K562 (cell line): ENCODE data around the gene IQSEC3.

Experiments
- CHD2 ChIP-seq: IDR thresholded peaks from 2 replicates; pipeline ENCODE4 v1.6.1; 2011; ENCODE audit warnings: low read depth, low read length
- GMEB1 ChIP-seq: fragments of 250-450 bp; sonication (Bioruptor Pico); IDR thresholded peaks from 2 replicates; pipeline ENCODE4 v1.4.0; 2020; ENCODE audit warnings: mild to moderate bottlenecking
- HCFC1 ChIP-seq: IDR thresholded peaks from 2 replicates; pipeline ENCODE4 v1.6.1; 2012; ENCODE audit warnings: low read depth, low read length, improper control_type of control experiment
- RBBP5 ChIP-seq: fragments of 200-600 bp; sonication (generic); IDR thresholded peaks from 2 replicates; pipeline ENCODE4 v1.6.1; 2012; ENCODE audit warnings: borderline replicate concordance, mild to moderate bottlenecking, low read length, control low read depth, inconsistent platforms; ENCODE audit not compliant: insufficient read depth, poor library complexity, severe bottlenecking
- SRSF9 ChIP-seq: fragments of 200-400 bp; formaldehyde crosslinking; IDR thresholded peaks from 2 replicates; pipeline ENCODE4 v1.6.1; 2017; ENCODE audit warnings: low read depth, low read length, borderline replicate concordance
- ZNF280B ChIP-seq: fragments of 250-450 bp; sonication (Bioruptor Pico); IDR thresholded peaks from 2 replicates; pipeline ENCODE4 v1.5.1; 2021; ENCODE audit warnings: mild to moderate bottlenecking
- TF ChIP-seq, protein P1 (sequence below), 3 experiments: IDR thresholded peaks in 2 of 3; conservative IDR thresholded peaks in 1 of 3; 2 replicates each; pipeline ENCODE4 v1.5.1; 2011 to 2012; ENCODE audit warnings: low read length in 3 of 3, mild to moderate bottlenecking in 3 of 3, control low read depth in 2 of 3, improper control_type of control experiment in 1 of 3, inconsistent platforms in 1 of 3, low read depth in 1 of 3, mixed read lengths in 1 of 3, moderate library complexity in 1 of 3; ENCODE audit not compliant: insufficient read depth in 2 of 3

GRCh38 chr12:186006-186625 lies 119.5 kb downstream of the IQSEC3 start:
- no peak for TF ChIP-seq SRSF9
- TF ChIP-seq HCFC1: no peak
- TF ChIP-seq, protein P1, sequence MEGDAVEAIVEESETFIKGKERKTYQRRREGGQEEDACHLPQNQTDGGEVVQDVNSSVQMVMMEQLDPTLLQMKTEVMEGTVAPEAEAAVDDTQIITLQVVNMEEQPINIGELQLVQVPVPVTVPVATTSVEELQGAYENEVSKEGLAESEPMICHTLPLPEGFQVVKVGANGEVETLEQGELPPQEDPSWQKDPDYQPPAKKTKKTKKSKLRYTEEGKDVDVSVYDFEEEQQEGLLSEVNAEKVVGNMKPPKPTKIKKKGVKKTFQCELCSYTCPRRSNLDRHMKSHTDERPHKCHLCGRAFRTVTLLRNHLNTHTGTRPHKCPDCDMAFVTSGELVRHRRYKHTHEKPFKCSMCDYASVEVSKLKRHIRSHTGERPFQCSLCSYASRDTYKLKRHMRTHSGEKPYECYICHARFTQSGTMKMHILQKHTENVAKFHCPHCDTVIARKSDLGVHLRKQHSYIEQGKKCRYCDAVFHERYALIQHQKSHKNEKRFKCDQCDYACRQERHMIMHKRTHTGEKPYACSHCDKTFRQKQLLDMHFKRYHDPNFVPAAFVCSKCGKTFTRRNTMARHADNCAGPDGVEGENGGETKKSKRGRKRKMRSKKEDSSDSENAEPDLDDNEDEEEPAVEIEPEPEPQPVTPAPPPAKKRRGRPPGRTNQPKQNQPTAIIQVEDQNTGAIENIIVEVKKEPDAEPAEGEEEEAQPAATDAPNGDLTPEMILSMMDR (IDR thresholded peaks at IDR 0.05 in 2 of 3, conservative IDR thresholded peaks at IDR 0.05 in 1 of 3; ENCODE audit: insufficient read depth in 2 of 3, low read depth in 1 of 3, low read length in 3 of 3): no peak
- TF ChIP-seq ZNF280B (CRISPR knock-in tag): no peak
- TF ChIP-seq RBBP5: no peak
- TF ChIP-seq GMEB1 (CRISPR knock-in tag): no peak
- TF ChIP-seq CHD2: no peak
